PC-3 (cell line): ENCODE data around the gene ZIM2. TPM values are rescaled to one million over a fixed set of nuclear protein-coding genes. Genes with fewer than 3 reads are reported as not detected.

Experiments
- total RNA-seq: library from RNA; depleted of rRNA; stranded (reverse); fragments of >200 nt; gene quantifications from 2 replicates; pipeline ENCODE4 v1.2.3, GENCODE V29; 2014; rRNA removed

The ZIM2 gene
- total RNA-seq, 1 experiment from 2014 or later, result not detected

Other genes with a start within 250 kb of the ZIM2 start
- gene ZNF71, start 245.4 kb downstream of the ZIM2 start, total RNA-seq, result 8.8 and 14.2 TPM in 2 replicates
- gene SMIM17, start 197.6 kb downstream of the ZIM2 start, total RNA-seq, result 0.29 TPM in 1 of 2 replicates, not detected in the other
- gene ZNF835, start 169.0 kb downstream of the ZIM2 start, total RNA-seq, result not detected in 2 replicates
- gene PEG3, start within 50 bp of the ZIM2 start, total RNA-seq, result 1.6 and 2.6 TPM in 2 replicates